Uterus (tissue), 4 donors: ENCODE results near the gene GATB. TPM values are rescaled to one million over a fixed set of nuclear protein-coding genes. Genes with fewer than 3 reads are reported as not detected.

ENCODE experiments used
- DNase-seq, 2 donors: peaks; one replicate each; pipeline ENCODE4 v3.0.0-alpha.2; 2019 to 2020
- H3K27ac ChIP-seq, 2 donors: fragments of 200-600 bp; sonication (generic); 1 replicate in 1 of 2; 2 replicates in 1 of 2; pipeline ENCODE4 v1.5.1; 2016 to 2018
- H3K27me3 ChIP-seq, 2 donors: fragments of 200-600 bp; sonication (generic); one replicate each; pipeline ENCODE4 v1.5.1; 2018 to 2019; ENCODE audit warnings: control low read depth in 1 of 2
- H3K36me3 ChIP-seq, 2 donors: fragments of 200-600 bp; sonication (generic); one replicate each; pipeline ENCODE4 v1.5.1; 2019; ENCODE audit warnings: control low read depth in 1 of 2
- H3K4me1 ChIP-seq, 2 donors: fragments of 200-600 bp; sonication (generic); one replicate each; pipeline ENCODE4 v1.5.1; 2018 to 2019; ENCODE audit warnings: control low read depth in 1 of 2
- H3K4me3 ChIP-seq, 2 donors: fragments of 200-600 bp; sonication (generic); 1 replicate in 1 of 2; 2 replicates in 1 of 2; pipeline ENCODE4 v1.5.1; 2018 to 2019; ENCODE audit warnings: mild to moderate bottlenecking in 1 of 2
- H3K9me3 ChIP-seq, 2 donors: fragments of 200-600 bp; sonication (generic); one replicate each; pipeline ENCODE4 v1.5.1; 2019; ENCODE audit warnings: control low read depth in 1 of 2
- POLR2A ChIP-seq, 2 donors: fragments of 450-650 bp; IDR thresholded peaks; one replicate each; pipeline ENCODE4 v1.6.1; 2016; ENCODE audit warnings: antibody characterized with exemption in 2 of 2, mild to moderate bottlenecking in 1 of 2, moderate library complexity in 1 of 2
- intact Hi-C: fragments of 100-400 bp; cut with DNase I; formaldehyde crosslinking; loops from one replicate; pipeline ENCODE4 v1.15.1; 2023; ENCODE audit warnings: low total_unique reads
- total RNA-seq, 4 donors: library from RNA; depleted of rRNA in 3 of 4; stranded (reverse); fragments of >200 nt in 3 of 4; gene quantifications; one replicate each; pipeline versions ENCODE4 v1.1.0 to v1.2.4, GENCODE V29; 2014 to 2023
- TF ChIP-seq, protein P1 (sequence below), 4 experiments: fragments of 200-600 bp in 2 of 4; fragments of 450-650 bp in 2 of 4; sonication (generic) in 2 of 4; IDR thresholded peaks; one replicate each; pipeline ENCODE4 v1.5.1; 2016 to 2019; ENCODE audit warnings: antibody characterized with exemption in 4 of 4, mild to moderate bottlenecking in 2 of 4, moderate library complexity in 1 of 4
- donor health status: DM: yes; HTN: yes; CAD: no.

The GATB gene
- total RNA-seq, 4 donors from 2014 or later: 2.8 to 31.5 (median 12.4) TPM

DNA sequence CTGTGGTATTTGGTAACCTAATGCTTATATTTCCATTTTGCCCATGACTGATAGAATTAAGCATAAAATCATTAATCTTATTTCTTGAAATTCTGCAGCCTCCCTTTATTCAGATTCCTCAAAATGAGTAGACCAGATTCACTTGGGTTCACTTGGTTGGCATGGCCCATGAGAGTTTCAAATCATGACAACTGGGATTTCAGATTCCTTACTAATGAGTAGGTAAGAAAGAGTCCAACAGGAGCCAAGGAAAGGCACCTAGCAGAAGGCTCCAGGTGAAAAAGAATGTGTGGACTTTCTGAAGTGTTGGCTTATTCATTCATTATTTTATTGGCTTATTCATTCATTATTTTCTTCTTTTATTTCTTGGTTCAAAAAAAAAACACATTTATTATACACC is 27.2 kb upstream of the GATB start:
- no peak for TF ChIP-seq POLR2A (IDR thresholded peaks at IDR 0.05)
- TF ChIP-seq, protein P1, sequence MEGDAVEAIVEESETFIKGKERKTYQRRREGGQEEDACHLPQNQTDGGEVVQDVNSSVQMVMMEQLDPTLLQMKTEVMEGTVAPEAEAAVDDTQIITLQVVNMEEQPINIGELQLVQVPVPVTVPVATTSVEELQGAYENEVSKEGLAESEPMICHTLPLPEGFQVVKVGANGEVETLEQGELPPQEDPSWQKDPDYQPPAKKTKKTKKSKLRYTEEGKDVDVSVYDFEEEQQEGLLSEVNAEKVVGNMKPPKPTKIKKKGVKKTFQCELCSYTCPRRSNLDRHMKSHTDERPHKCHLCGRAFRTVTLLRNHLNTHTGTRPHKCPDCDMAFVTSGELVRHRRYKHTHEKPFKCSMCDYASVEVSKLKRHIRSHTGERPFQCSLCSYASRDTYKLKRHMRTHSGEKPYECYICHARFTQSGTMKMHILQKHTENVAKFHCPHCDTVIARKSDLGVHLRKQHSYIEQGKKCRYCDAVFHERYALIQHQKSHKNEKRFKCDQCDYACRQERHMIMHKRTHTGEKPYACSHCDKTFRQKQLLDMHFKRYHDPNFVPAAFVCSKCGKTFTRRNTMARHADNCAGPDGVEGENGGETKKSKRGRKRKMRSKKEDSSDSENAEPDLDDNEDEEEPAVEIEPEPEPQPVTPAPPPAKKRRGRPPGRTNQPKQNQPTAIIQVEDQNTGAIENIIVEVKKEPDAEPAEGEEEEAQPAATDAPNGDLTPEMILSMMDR (IDR thresholded peaks at IDR 0.05): no peak
- no peak overlapping the region for H3K27ac ChIP-seq
- DNase-seq: no peak
- no peaks in the 10 kb centered on the region for H3K36me3 ChIP-seq
- no peaks in the 10 kb centered on the region for H3K9me3 ChIP-seq
- no peaks in the 10 kb centered on the region for H3K4me1 ChIP-seq
- intact Hi-C loops: no loop called here
- no peak overlapping the region for H3K4me3 ChIP-seq
- H3K27me3 ChIP-seq: no peaks in the 10 kb centered on the region

DNA sequence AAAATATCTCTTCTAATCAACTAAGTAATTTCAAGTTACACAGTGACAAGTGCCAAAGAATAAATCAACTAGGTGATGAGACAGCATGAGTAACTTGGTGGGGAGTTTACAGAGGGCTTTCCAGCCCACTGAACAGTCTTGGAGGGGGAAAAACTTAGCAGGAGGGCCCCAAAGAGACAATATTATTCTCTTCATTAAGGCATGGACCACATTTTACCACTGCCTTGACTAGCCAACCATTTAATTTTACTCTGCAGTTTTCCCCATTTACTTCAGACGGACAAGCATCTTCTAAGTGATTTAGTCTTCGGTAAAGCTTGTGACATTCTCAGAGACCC is 25.3 kb upstream of the GATB start:
- no peaks in the 10 kb centered on the region for H3K36me3 ChIP-seq
- intact Hi-C loops: no loop called here
- H3K4me3 ChIP-seq: no peak overlapping the region
- no peak for DNase-seq
- no peaks in the 10 kb centered on the region for H3K4me1 ChIP-seq
- H3K9me3 ChIP-seq: no peaks in the 10 kb centered on the region
- no peaks in the 10 kb centered on the region for H3K27me3 ChIP-seq
- no peak overlapping the region for H3K27ac ChIP-seq
- TF ChIP-seq, protein P1 (IDR thresholded peaks at IDR 0.05): no peak
- no peak for TF ChIP-seq POLR2A (IDR thresholded peaks at IDR 0.05)

DNA sequence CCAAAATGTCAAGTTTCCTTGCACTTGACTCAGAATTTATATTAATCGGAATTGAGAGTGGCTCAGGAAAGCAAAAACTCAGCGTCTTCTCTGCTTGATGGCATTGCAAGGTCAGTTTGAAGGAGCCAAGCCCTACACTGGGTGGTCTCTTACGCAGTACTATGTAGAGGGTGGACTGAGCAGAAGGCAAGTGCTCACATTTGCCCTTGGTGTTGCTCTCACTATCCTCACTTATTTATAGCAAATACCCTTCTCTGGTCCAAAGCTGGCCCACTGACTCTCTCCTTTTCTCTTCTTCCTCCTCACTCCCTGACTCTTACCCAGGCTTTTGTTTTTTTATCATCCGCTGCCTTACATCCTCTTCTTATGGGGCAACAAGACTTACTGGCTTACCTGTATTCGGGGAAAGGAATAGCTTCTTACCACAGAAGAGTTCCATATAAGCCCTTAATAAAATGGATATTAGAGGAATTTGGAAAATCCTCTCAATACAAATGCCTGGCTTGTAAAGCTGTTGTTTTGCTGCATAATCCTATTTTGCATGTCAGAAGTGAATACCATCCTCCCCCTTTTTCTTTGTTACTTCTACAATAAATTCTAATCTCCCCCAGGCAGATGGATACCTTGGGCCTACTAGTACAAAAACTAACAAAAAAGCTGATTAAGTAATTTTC is 24.8 kb upstream of the GATB start:
- no peaks in the 10 kb centered on the region for H3K36me3 ChIP-seq
- TF ChIP-seq, protein P1 (IDR thresholded peaks at IDR 0.05): no peak
- no peak for TF ChIP-seq POLR2A (IDR thresholded peaks at IDR 0.05)
- H3K27ac ChIP-seq: no peak overlapping the region
- H3K27me3 ChIP-seq: no peaks in the 10 kb centered on the region
- DNase-seq: no peak
- intact Hi-C loops: no loop called here
- no peak overlapping the region for H3K4me3 ChIP-seq
- no peaks in the 10 kb centered on the region for H3K4me1 ChIP-seq
- H3K9me3 ChIP-seq: no peaks in the 10 kb centered on the region

DNA sequence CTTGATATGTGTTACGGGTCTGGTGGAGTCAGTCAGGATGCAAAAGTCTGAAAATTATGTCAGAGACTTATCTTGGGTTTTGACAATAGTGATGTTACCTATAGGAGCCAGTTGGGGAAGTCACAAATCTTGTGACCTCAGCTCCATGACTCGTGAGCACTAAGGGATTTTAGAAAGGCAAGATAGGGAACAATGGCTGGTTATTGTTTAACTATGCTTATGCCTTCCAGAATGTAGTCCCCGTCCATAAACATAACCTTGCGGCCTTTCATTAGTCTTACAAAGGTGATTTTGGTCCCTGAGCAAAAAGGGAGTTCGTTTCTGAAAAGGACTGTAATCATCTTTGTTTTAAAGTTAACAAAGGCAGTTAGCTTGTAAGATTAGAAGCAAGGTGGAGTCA is 23.9 kb upstream of the GATB start:
- TF ChIP-seq POLR2A (IDR thresholded peaks at IDR 0.05): no peak
- TF ChIP-seq, protein P1 (IDR thresholded peaks at IDR 0.05): no peak
- Histone ChIP-seq H3K27me3 (no peaks in the 10 kb centered on the region), H3K27ac (no peak overlapping the region), H3K4me3 (no peak overlapping the region), H3K4me1 (no peaks in the 10 kb centered on the region), H3K36me3 (no peaks in the 10 kb centered on the region), H3K9me3 (no peaks in the 10 kb centered on the region)
- intact Hi-C loops: no loop called here
- no peak for DNase-seq

DNA sequence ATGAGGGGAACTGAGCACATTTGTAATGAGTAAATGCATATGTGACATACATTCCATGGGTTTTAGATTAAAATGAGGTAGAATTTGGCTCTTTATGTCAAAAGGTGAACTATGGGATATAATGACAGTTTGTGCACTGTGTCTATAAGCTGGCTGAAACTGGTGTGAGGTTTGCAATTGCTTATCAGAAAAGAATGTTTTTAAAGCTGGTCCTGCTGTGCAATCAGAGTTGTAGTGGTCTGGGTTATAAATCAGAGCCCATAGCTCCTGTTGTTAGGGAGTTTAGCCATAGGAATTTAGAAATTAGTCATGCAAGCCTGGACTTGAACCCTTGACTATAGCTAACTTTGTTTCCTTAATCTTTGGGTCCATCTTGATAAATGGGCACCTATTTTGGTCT is 23.1 kb upstream of the GATB start:
- Histone ChIP-seq H3K4me1 (no peaks in the 10 kb centered on the region), H3K27ac (no peak overlapping the region), H3K36me3 (no peaks in the 10 kb centered on the region), H3K27me3 (no peaks in the 10 kb centered on the region), H3K4me3 (no peak overlapping the region), H3K9me3 (no peaks in the 10 kb centered on the region)
- intact Hi-C loops: no loop called here
- TF ChIP-seq, protein P1 (IDR thresholded peaks at IDR 0.05): no peak
- TF ChIP-seq POLR2A (IDR thresholded peaks at IDR 0.05): no peak
- no peak for DNase-seq
